IgD-negative memory B cell (primary cell): ENCODE measurements around the gene CDK11B. TPM values are rescaled to one million over a fixed set of nuclear protein-coding genes. Genes with fewer than 3 reads are reported as not detected.
"Not testable (repeated sequence)": the region's sequence is repeated elsewhere in the genome, so short reads cannot be mapped to it uniquely, and the experiment has no call there.

Source experiments
- H3K27ac Mint-ChIP-seq, 3 donors: one replicate each; pipeline ENCODE4 v1.8.0; 2020 to 2022; ENCODE audit warnings: mild to moderate bottlenecking in 3 of 3, mixed read lengths in 3 of 3, moderate library complexity in 1 of 3
- H3K27me3 Mint-ChIP-seq: one replicate; pipeline ENCODE4 v1.8.0; 2021; ENCODE audit warnings: mixed read lengths
- H3K36me3 Mint-ChIP-seq: one replicate; pipeline ENCODE4 v1.8.0; 2020; ENCODE audit warnings: mild to moderate bottlenecking, mixed read lengths
- H3K4me1 Mint-ChIP-seq, 3 donors: one replicate each; pipeline ENCODE4 v1.8.0; 2020 to 2022; ENCODE audit warnings: mixed read lengths in 3 of 3, mild to moderate bottlenecking in 1 of 3
- H3K4me3 Mint-ChIP-seq, 4 donors: one replicate each; pipeline ENCODE4 v1.8.0; 2020 to 2022; ENCODE audit warnings: mild to moderate bottlenecking in 4 of 4, mixed read lengths in 4 of 4, moderate library complexity in 3 of 4
- H3K9me3 Mint-ChIP-seq, 3 donors: one replicate each; pipeline ENCODE4 v1.8.0; 2020 to 2021; ENCODE audit warnings: mixed read lengths in 3 of 3, mild to moderate bottlenecking in 1 of 3
- polyA plus RNA-seq: library from polyadenylated mRNA; unstranded; fragments of 300-500 nt; fragmentation: Illumina TruSeq; gene quantifications from one replicate; pipeline ENCODE4 v1.2.3, GENCODE V29; 2021

Gene CDK11B
- polyA plus RNA-seq, 1 donor from 2014 or later, result 19.9 TPM

DNA sequence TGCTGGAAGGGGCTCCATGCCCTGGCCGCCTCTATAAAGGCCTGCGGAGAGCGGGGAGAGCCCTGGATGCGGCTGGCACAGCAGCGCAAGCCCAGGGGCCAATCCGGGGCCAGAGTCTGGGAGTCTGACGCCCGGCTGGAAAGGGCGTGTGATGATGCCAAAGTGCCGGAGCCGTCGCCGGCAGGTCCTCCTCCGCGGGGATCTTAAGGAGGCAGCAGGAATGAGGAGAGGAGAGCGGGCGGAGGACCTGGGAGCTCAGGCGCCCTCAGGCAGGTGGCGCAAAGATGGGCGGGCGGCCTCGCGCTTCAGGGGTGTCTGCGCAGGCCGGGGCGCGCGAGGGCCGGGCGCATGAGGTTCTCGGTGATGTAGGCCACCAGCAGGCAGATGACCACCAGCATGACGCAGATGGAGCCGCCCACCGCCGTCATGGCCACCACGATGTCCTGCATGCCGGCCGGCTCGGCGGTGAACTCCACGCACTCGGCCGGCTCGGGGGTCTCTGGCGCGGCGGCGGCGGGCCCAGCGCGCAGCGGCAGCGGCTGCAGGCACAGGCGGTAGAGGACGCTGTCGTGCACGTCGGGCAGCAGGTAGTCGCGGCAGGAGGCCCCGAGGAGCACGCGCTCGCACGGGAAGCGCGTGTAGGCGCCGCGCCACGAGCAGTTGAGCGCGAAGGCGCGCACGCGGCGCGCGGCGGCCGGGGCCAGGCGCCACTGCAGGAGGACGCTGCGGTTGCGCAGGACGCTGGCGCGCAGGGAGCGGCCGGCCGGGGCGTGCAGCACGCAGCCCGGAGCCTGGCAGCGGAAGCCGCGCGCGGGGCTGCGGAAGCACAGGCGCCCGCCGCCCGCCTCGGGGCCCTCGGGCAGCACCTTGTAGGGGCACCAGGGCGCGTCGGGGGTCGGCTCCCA is 59.5 kb downstream of the CDK11B start:
- peak overlapping the region in 1 of 3 donors; percentile 70 for H3K27ac Mint-ChIP-seq

GRCh38 chr1:1598720-1599029 is 60.1 kb downstream of the CDK11B start:
- H3K27ac Mint-ChIP-seq, result peak overlapping the region in 1 of 3 donors; percentile 70
- peaks cover 9 to 16% (median 10%) of the 10 kb centered on the region in 3 donors for H3K4me1 Mint-ChIP-seq
- H3K4me3 Mint-ChIP-seq, result peak overlapping the region; percentile 75 to 87 (median 79)
- H3K9me3 Mint-ChIP-seq, result peaks cover 0 to 1% (median 0%) of the 10 kb centered on the region in 3 donors
- H3K27me3 Mint-ChIP-seq, result peaks cover 12% of the 10 kb centered on the region
- no peaks in the 10 kb centered on the region for H3K36me3 Mint-ChIP-seq

More for the DNA sequence above, 59.5 kb downstream of the CDK11B start:
- Mint-ChIP-seq H3K27me3 (peaks cover 12% of the 10 kb centered on the region), H3K4me1 (peaks cover 9 to 16% (median 10%) of the 10 kb centered on the region in 3 donors), H3K36me3 (no peaks in the 10 kb centered on the region), H3K9me3 (peaks cover 0 to 1% (median 0%) of the 10 kb centered on the region in 3 donors), H3K4me3 (peak overlapping the region; percentile 75 to 87 (median 79))

- H3K27ac Mint-ChIP-seq, result peak overlapping the region in 1 of 3 donors; percentile 66
These were observed 60.6 kb downstream of the CDK11B start for GRCh38 chr1:1598051-1598719.

DNA sequence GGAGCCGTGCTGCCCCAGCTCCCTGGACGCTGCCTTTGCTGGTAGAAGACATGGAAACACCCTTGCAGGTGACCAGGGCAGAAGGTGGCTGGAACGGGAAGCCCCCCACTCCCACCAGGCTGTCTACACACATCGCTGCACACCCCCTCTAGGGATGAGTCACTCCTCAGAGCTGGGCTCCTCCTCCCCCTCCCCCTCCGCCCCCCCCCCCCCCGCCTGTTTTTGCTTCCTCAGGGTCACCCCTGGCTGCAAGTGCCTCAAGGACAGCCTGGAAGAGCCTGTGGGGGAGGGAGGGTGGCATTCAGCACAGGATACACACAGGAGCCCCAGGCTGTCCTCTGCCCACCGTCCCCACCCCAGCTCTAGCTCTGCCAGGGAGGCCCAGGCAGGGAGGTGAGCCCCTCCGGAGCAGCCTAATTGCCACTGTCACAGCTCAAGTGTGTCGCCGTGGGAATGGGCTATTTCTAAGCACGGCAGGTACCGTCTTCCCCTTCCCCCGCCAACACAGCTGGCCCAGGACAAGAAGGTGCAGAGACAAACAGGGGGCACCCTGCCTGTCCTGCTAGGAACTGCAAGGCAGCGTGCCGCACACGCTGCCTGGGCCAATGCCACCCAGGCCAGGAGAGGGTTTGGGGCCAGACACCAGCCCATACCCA is 61.4 kb downstream of the CDK11B start:
- Mint-ChIP-seq H3K36me3 (no peaks in the 10 kb centered on the region), H3K4me1 (peaks cover 3 to 11% (median 4%) of the 10 kb centered on the region in 3 donors), H3K9me3 (peaks cover 0 to 1% (median 0%) of the 10 kb centered on the region in 3 donors), H3K4me3 (peak overlapping the region in 3 of 4 donors; percentile 36 to 79 (median 70)), H3K27ac (peak overlapping the region in 1 of 3 donors; percentile 66), H3K27me3 (peaks cover 12% of the 10 kb centered on the region)

More at GRCh38 chr1:1598051-1598719, 60.6 kb downstream of the CDK11B start:
- Mint-ChIP-seq H3K36me3 (no peaks in the 10 kb centered on the region), H3K27me3 (peaks cover 12% of the 10 kb centered on the region), H3K4me3 (peak overlapping the region; percentile 36 to 87 (median 75)), H3K4me1 (peaks cover 9 to 16% (median 9%) of the 10 kb centered on the region in 3 donors), H3K9me3 (peaks cover 0 to 1% (median 0%) of the 10 kb centered on the region in 3 donors)

DNA sequence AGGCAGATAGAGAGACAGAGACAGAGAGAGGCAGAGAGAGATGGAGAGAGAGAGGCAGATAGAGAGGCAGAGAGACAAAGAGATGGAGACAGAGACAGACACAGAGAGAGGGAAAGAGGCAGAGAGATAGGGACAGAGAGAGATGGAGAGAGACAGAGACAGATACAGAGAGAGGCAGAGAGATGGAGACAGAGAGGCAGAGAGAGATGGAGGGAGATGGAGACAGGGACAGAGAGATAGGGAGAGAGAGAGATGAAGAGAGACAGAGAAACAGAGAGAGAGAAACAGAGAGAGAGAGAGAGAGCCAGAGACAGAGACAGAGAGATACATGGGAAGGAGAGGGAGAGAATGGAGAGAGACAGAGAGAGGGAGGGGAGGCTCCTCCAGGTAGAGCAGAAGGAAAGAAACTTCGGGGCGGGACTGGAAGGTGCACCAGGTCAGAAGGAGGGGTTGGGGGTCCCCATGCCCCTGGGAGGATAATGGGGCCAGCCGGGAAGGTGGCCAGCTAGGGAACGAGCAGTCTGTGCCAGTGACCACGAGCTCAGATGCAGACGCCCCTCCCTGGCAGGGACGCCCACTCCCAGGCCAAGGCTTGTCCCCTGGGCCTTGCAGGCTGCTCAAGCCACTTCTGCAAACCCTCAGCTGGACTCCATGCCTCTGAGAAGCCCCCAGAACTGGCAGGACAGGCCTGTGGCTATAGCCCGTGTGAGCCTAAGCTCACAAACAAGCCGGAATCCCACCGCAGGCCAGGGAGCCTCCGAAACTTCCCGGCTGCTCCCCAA is 62.1 kb downstream of the CDK11B start:
- Mint-ChIP-seq H3K36me3 (no peaks in the 10 kb centered on the region), H3K4me3 (no peak overlapping the region), H3K9me3 (no peaks in the 10 kb centered on the region), H3K4me1 (peaks cover 0 to 7% (median 3%) of the 10 kb centered on the region in 3 donors), H3K27ac (no peak overlapping the region), H3K27me3 (peaks cover 12% of the 10 kb centered on the region)

DNA sequence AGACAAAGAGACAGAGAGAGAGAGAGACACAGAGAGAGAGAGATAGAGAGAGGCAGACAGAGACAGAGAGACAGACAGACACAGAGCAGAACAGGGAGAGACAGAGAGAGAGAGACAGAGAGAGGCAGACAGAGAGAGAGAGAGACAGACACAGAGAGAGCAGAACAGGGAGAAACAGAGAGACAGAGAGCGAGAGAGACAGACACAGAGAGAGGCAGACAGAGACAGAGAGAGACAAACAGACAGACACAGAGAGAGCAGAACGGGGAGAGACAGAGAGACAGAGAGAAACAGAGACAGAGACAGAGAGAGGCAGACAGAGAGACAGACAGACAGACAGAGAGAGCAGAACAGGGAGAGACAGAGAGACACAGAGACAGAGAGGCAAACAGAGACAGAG is 63.5 kb downstream of the CDK11B start:
- H3K4me1 Mint-ChIP-seq, H3K36me3 Mint-ChIP-seq, H3K9me3 Mint-ChIP-seq, H3K27ac Mint-ChIP-seq, H3K4me3 Mint-ChIP-seq: not testable (repeated sequence)
- H3K27me3 Mint-ChIP-seq, result peaks cover 14% of the 10 kb centered on the region

- peaks cover 0 to 7% (median 3%) of the 10 kb centered on the region in 3 donors for H3K4me1 Mint-ChIP-seq
- no peak overlapping the region for H3K27ac Mint-ChIP-seq
- no peaks in the 10 kb centered on the region for H3K9me3 Mint-ChIP-seq
- peaks cover 14% of the 10 kb centered on the region for H3K27me3 Mint-ChIP-seq
- no peak overlapping the region for H3K4me3 Mint-ChIP-seq
- no peaks in the 10 kb centered on the region for H3K36me3 Mint-ChIP-seq
These were observed 64.1 kb downstream of the CDK11B start for GRCh38 chr1:1594602-1595260.

GRCh38 chr1:1593834-1594601 is 64.8 kb downstream of the CDK11B start:
- Mint-ChIP-seq H3K27ac (no peak overlapping the region), H3K4me1 (peaks cover 0 to 7% (median 3%) of the 10 kb centered on the region in 3 donors), H3K27me3 (peaks cover 12% of the 10 kb centered on the region), H3K9me3 (no peaks in the 10 kb centered on the region), H3K4me3 (no peak overlapping the region), H3K36me3 (no peaks in the 10 kb centered on the region)

GRCh38 chr1:1591452-1591851 is 67.4 kb downstream of the CDK11B start:
- Mint-ChIP-seq H3K4me3 (no peak overlapping the region), H3K4me1 (peaks cover 0 to 2% (median 0%) of the 10 kb centered on the region in 3 donors), H3K27me3 (peaks cover 4% of the 10 kb centered on the region), H3K36me3 (peaks cover 2% of the 10 kb centered on the region), H3K27ac (no peak overlapping the region), H3K9me3 (no peaks in the 10 kb centered on the region)

Other genes starting within 250 kb of the CDK11B start
- not detected for gene ANKRD65, start 237.7 kb downstream of the CDK11B start, polyA plus RNA-seq
- not detected for gene VWA1, start 223.3 kb downstream of the CDK11B start, polyA plus RNA-seq
- 6.2 TPM for gene ATAD3C, start 209.3 kb downstream of the CDK11B start, polyA plus RNA-seq
- 10.8 TPM for gene ATAD3B, start 187.2 kb downstream of the CDK11B start, polyA plus RNA-seq
- 12.8 TPM for gene ATAD3A, start 146.8 kb downstream of the CDK11B start, polyA plus RNA-seq
- gene TMEM240, start 118.4 kb downstream of the CDK11B start, polyA plus RNA-seq, result not detected
- 176 TPM for gene SSU72, start 84.1 kb downstream of the CDK11B start, polyA plus RNA-seq
- gene FNDC10, start 58.9 kb downstream of the CDK11B start, polyA plus RNA-seq, result not detected
- 22.4 TPM for gene MIB2, start 43.5 kb downstream of the CDK11B start, polyA plus RNA-seq
- 0.93 TPM for gene MMP23B, start 26.8 kb downstream of the CDK11B start, polyA plus RNA-seq
- 41.0 TPM for gene SLC35E2B, start 33.8 kb upstream of the CDK11B start, polyA plus RNA-seq
- gene CDK11A, start 65.4 kb upstream of the CDK11B start, polyA plus RNA-seq, result 20.7 TPM
- 55.6 TPM for gene NADK, start 119.5 kb upstream of the CDK11B start, polyA plus RNA-seq
- gene GNB1, start 232.1 kb upstream of the CDK11B start, polyA plus RNA-seq, result 40.0 TPM